IMR-90 (cell line): ENCODE data around the gene KCTD16. TPM values are rescaled to one million over a fixed set of nuclear protein-coding genes. Genes with fewer than 3 reads are reported as not detected.

Source experiments
- ATAC-seq: fragments of 200-7000 bp; cut with Tn5 transposase; 2 replicates; pipeline ENCODE4 v1.9.1; 2020; ENCODE audit warnings: low read depth, mild to moderate bottlenecking, moderate library complexity
- BruUV-seq: library from RNA; stranded (reverse); fragments of 400-500 nt; replicated peaks from 2 replicates; lab custom pipeline; 2021; lab: Mats Ljungman, UMichigan
- CTCF ChIA-PET: fragments of 300-600 bp; formaldehyde crosslinking; extraction: SDS; loops from one replicate; lab custom pipeline; 2021; ENCODE audit warnings: antibody characterized with exemption; lab: Yijun Ruan, JAX
- POLR2A ChIA-PET: fragments of 300-600 bp; sonication (Branson Sonifier 250); formaldehyde crosslinking; loops from one replicate; lab custom pipeline; 2022; ENCODE audit warnings: antibody characterized with exemption; ENCODE audit not compliant: unreplicated experiment; lab: Charles Lee
- DNase-seq: peaks from one replicate; pipeline ENCODE4 v3.0.0; 2013
- H2AFZ ChIP-seq: replicated peaks from 2 replicates; pipeline ENCODE3; 2013; ENCODE audit warnings: low read length, mild to moderate bottlenecking; ENCODE audit not compliant: poor library complexity
- H2AK5ac ChIP-seq: 2 replicates; pipeline ENCODE4 v1.6.1; 2013; ENCODE audit warnings: low read depth, low read length, inconsistent platforms
- H2AK9ac ChIP-seq: replicated peaks from 2 replicates; pipeline ENCODE3; 2013; ENCODE audit warnings: mild to moderate bottlenecking, low read depth, low read length, moderate library complexity; ENCODE audit not compliant: poor library complexity
- H2BK120ac ChIP-seq: 2 replicates; pipeline ENCODE4 v1.6.1; 2013; ENCODE audit warnings: low read depth, low read length, inconsistent platforms
- H2BK15ac ChIP-seq: 3 replicates; pipeline ENCODE4 v1.6.1; 2013; ENCODE audit warnings: low read depth, low read length, inconsistent platforms
- H2BK20ac ChIP-seq: 2 replicates; pipeline ENCODE4 v1.6.1; 2013; ENCODE audit warnings: low read depth, mild to moderate bottlenecking, inconsistent platforms, low read length, moderate library complexity
- H2BK5ac ChIP-seq: 2 replicates; pipeline ENCODE4 v1.6.1; 2013; ENCODE audit warnings: mild to moderate bottlenecking, low read depth, low read length, inconsistent platforms; ENCODE audit not compliant: poor library complexity, severe bottlenecking
- H3K14ac ChIP-seq: replicated peaks from 2 replicates; pipeline ENCODE4 v1.6.1; 2013; ENCODE audit warnings: low read depth, low read length, inconsistent platforms
- H3K18ac ChIP-seq: 2 replicates; pipeline ENCODE4 v1.6.1; 2013; ENCODE audit warnings: low read depth, low read length, control low read depth
- H3K23ac ChIP-seq: 2 replicates; pipeline ENCODE4 v1.6.1; 2013; ENCODE audit warnings: low read depth, low read length, inconsistent platforms
- H3K27ac ChIP-seq: 2 replicates; pipeline ENCODE4 v1.5.1; 2013; ENCODE audit warnings: mild to moderate bottlenecking, control low read depth, low read length; ENCODE audit not compliant: insufficient read depth
- H3K27me3 ChIP-seq: 2 replicates; pipeline ENCODE4 v1.6.1; 2013; ENCODE audit warnings: low read length; ENCODE audit not compliant: control insufficient read depth, insufficient read depth
- H3K36me3 ChIP-seq: 2 replicates; pipeline ENCODE4 v1.6.1; 2013; ENCODE audit warnings: low read length, mixed read lengths; ENCODE audit not compliant: control insufficient read depth, insufficient read depth
- H3K4ac ChIP-seq: 2 replicates; pipeline ENCODE4 v1.6.1; 2013; ENCODE audit warnings: low read depth, low read length, inconsistent platforms
- H3K4me1 ChIP-seq: 2 replicates; pipeline ENCODE4 v1.6.1; 2013; ENCODE audit warnings: low read length, mixed read lengths; ENCODE audit not compliant: control insufficient read depth, insufficient read depth
- H3K4me2 ChIP-seq: 2 replicates; pipeline ENCODE4 v1.6.1; 2013; ENCODE audit warnings: low read depth, mild to moderate bottlenecking, control low read depth, low read length, moderate library complexity
- H3K4me3 ChIP-seq: 2 replicates; pipeline ENCODE4 v1.5.1; 2013; ENCODE audit warnings: low read depth, mild to moderate bottlenecking, control low read depth, low read length, moderate library complexity; ENCODE audit not compliant: insufficient read depth
- H3K56ac ChIP-seq: 2 replicates; pipeline ENCODE4 v1.6.1; 2013; ENCODE audit warnings: low read length, inconsistent platforms; ENCODE audit not compliant: insufficient read depth; ENCODE audit errors: extremely low read depth
- H3K79me1 ChIP-seq, 2 experiments: 2 replicates each; pipeline ENCODE4 v1.6.1; 2013; ENCODE audit warnings: low read length in 2 of 2, inconsistent platforms in 1 of 2, low read depth in 1 of 2
- H3K9ac ChIP-seq: 2 replicates; pipeline ENCODE4 v1.6.1; 2013; ENCODE audit warnings: low read depth, low read length, control low read depth
- H3K9me1 ChIP-seq: 2 replicates; pipeline ENCODE4 v1.6.1; 2013; ENCODE audit warnings: low read length, inconsistent platforms; ENCODE audit not compliant: insufficient read depth
- H3K9me3 ChIP-seq: 2 replicates; pipeline ENCODE4 v1.6.1; 2013; ENCODE audit warnings: low read length; ENCODE audit not compliant: control insufficient read depth, insufficient read depth
- H4K20me1 ChIP-seq: 2 replicates; pipeline ENCODE4 v1.6.1; 2013; ENCODE audit warnings: low read length, inconsistent platforms; ENCODE audit not compliant: insufficient read depth
- H4K5ac ChIP-seq: 2 replicates; pipeline ENCODE4 v1.6.1; 2013; ENCODE audit warnings: mild to moderate bottlenecking, low read depth, low read length, control low read depth
- H4K8ac ChIP-seq, 2 experiments: 2 replicates each; pipeline ENCODE4 v1.6.1; 2013; ENCODE audit warnings: low read depth in 2 of 2, low read length in 2 of 2, control low read depth in 1 of 2, inconsistent platforms in 1 of 2
- H4K91ac ChIP-seq: 2 replicates; pipeline ENCODE4 v1.6.1; 2013; ENCODE audit warnings: low read depth, low read length, inconsistent platforms; ENCODE audit not compliant: insufficient read depth
- BHLHE40 ChIP-seq: fragments of 150-350 bp; IDR thresholded peaks from 2 replicates; pipeline ENCODE4 v1.6.1; 2016; ENCODE audit warnings: mild to moderate bottlenecking, low read depth, low read length
- CEBPB ChIP-seq: IDR thresholded peaks from 2 replicates; pipeline ENCODE4 v1.6.1; 2012; ENCODE audit warnings: low read depth, low read length, improper control_type of control experiment
- CHD1 ChIP-seq: IDR thresholded peaks from 2 replicates; pipeline ENCODE4 v1.6.1; 2012; ENCODE audit warnings: low read depth, low read length, improper control_type of control experiment
- CTCF ChIP-seq: conservative IDR thresholded peaks from 2 replicates; pipeline ENCODE4 v1.5.1; 2012; ENCODE audit warnings: mild to moderate bottlenecking, low read depth, low read length, improper control_type of control experiment
- FOS ChIP-seq: fragments of 150-350 bp; IDR thresholded peaks from 2 replicates; pipeline ENCODE4 v1.6.1; 2016; ENCODE audit warnings: low read depth, low read length
- MAFK ChIP-seq: IDR thresholded peaks from 2 replicates; pipeline ENCODE4 v1.6.1; 2012; ENCODE audit warnings: low read depth, low read length, improper control_type of control experiment
- MAZ ChIP-seq: IDR thresholded peaks from 2 replicates; pipeline ENCODE4 v1.6.1; 2012; ENCODE audit warnings: low read depth, mild to moderate bottlenecking, low read length, improper control_type of control experiment, moderate library complexity, borderline replicate concordance
- MXI1 ChIP-seq: IDR thresholded peaks from 2 replicates; pipeline ENCODE4 v1.6.1; 2012; ENCODE audit warnings: low read depth, mild to moderate bottlenecking, low read length, moderate library complexity, borderline replicate concordance
- NFE2L2 ChIP-seq: fragments of 150-350 bp; IDR thresholded peaks from 2 replicates; pipeline ENCODE4 v1.6.1; 2016; ENCODE audit warnings: low read depth, mild to moderate bottlenecking, low read length
- POLR2A ChIP-seq: IDR thresholded peaks from 2 replicates; pipeline ENCODE4 v1.6.1; 2012; ENCODE audit warnings: mild to moderate bottlenecking, low read depth, low read length
- RAD21 ChIP-seq: IDR thresholded peaks from 2 replicates; pipeline ENCODE4 v1.6.1; 2012; ENCODE audit warnings: low read length, improper control_type of control experiment
- RCOR1 ChIP-seq: IDR thresholded peaks from 2 replicates; pipeline ENCODE4 v1.6.1; 2012; ENCODE audit warnings: mild to moderate bottlenecking, low read length, improper control_type of control experiment; ENCODE audit not compliant: insufficient replicate concordance
- RFX5 ChIP-seq: IDR thresholded peaks from 2 replicates; pipeline ENCODE4 v1.8.0; 2012; ENCODE audit warnings: low read depth, mild to moderate bottlenecking, low read length, moderate library complexity
- USF2 ChIP-seq: fragments of 150-350 bp; IDR thresholded peaks from 2 replicates; pipeline ENCODE4 v1.6.1; 2017; ENCODE audit warnings: mild to moderate bottlenecking, antibody characterized with exemption, low read length, low read depth
- WGBS, 2 experiments: methylation state at CpG; one replicate each; pipeline versions ENCODE4 v1.1.5 to v1.1.7; 2013; ENCODE audit warnings: missing lambda C conversion rate in 2 of 2; ENCODE audit not compliant: insufficient read length in 1 of 2; ENCODE audit errors: extremely low coverage in 2 of 2; 5-methylcytosine and 5-hydroxymethylcytosine counted together
- dilution Hi-C: fragments of 300-500 bp; cut with HindIII; formaldehyde crosslinking; loops from one replicate; pipeline ENCODE4 v1.14.3; 2018; ENCODE audit warnings: low sequenced_read_pairs; ENCODE audit not compliant: unreplicated experiment
- in situ Hi-C: fragments of 300-500 bp; cut with MboI; formaldehyde crosslinking; loops from 3 replicates; pipeline ENCODE4 v1.14.3; 2019; ENCODE audit warnings: low sequenced_read_pairs, inconsistent platforms, mixed read lengths
- intact Hi-C: fragments of 100-400 bp; cut with micrococcal nuclease; formaldehyde crosslinking; loops from 2 replicates; pipeline ENCODE4 v1.10.0; 2022
- polyA plus RNA-seq, 3 experiments: library from polyadenylated mRNA; depleted of rRNA; stranded (reverse); fragments of >200 nt; gene quantifications; 2 replicates each; pipeline ENCODE4 v1.2.3, GENCODE V29; 2012; ENCODE audit warnings: low replicate concordance in 1 of 3
- total RNA-seq: library from RNA; depleted of rRNA; stranded (reverse); fragments of >200 nt; gene quantifications from 2 replicates; pipeline ENCODE4 v1.2.3, GENCODE V29; 2012

KCTD16 gene
- total and polyA plus RNA-seq, 2 of the 4 experiments (the other 2 are of a cell fraction) = 0.43 to 1.1 TPM

- ATAC-seq = no peak; the same call in 1 of the 2 replicates
- Histone ChIP-seq H3K23ac (no peak overlapping the region), H4K91ac (no peak overlapping the region), H3K36me3 (no peaks in the 10 kb centered on the region), H3K79me1 (no peaks in the 10 kb centered on the region), H2BK5ac (peak overlapping the region; percentile 49), H3K4me2 (no peak overlapping the region), H3K27me3 (no peaks in the 10 kb centered on the region), H2BK120ac (peak overlapping the region; percentile 18; the same call in 1 of the 2 replicates), H4K5ac (peak overlapping the region; percentile 89), H3K9ac (no peak overlapping the region), H2AFZ (peak overlapping the region; percentile 54), H2AK5ac (no peak overlapping the region), H3K9me1 (no peaks in the 10 kb centered on the region), H3K27ac (no peak overlapping the region), H2BK15ac (no peak overlapping the region), H3K9me3 (no peaks in the 10 kb centered on the region), H3K4me3 (no peak overlapping the region), H2AK9ac (no peak overlapping the region), H3K14ac (0 out of 2 replicates have a peak overlapping the region, but pooled peaks have one; percentile 23), H4K20me1 (no peaks in the 10 kb centered on the region), H3K4ac (no peak overlapping the region), H3K4me1 (no peaks in the 10 kb centered on the region), H2BK20ac (0 out of 2 replicates have a peak overlapping the region, but pooled peaks have one; percentile 26), H3K18ac (peak overlapping the region; percentile 94; the same call in 1 of the 2 replicates), H4K8ac (peak overlapping the region in 1 of 2 experiments; percentile 72; a peak in 2 of 4 replicates), H3K56ac (no peak overlapping the region)
- BruUV-seq = no TSS peak
- CTCF ChIA-PET = interaction anchor here (0.6 kb wide), 1 partner anchor 14 kb away, joined by 3 read pairs; no protein-coding TSS in a partner anchor
- WGBS, 2 experiments = 67% methylated on average over 1 of the region's 1 CpG; no CpG with 5 or more reads in 1 of the 2 experiments
- intact Hi-C loops = no loop called here
- POLR2A ChIA-PET = interaction anchor here (1.1 kb wide), 1 partner anchor 1690 kb away, joined by 7 read pairs; no protein-coding TSS in a partner anchor
- dilution Hi-C loops = no loop called here
- peak; percentile 2 for DNase-seq
- in situ Hi-C loops = no loop called here
- no peak for TF ChIP-seq RFX5
- TF ChIP-seq POLR2A = no peak
- TF ChIP-seq RAD21 = no peak
- TF ChIP-seq BHLHE40 = no peak
- TF ChIP-seq MAFK = no peak
- no peak for TF ChIP-seq CTCF
- TF ChIP-seq USF2 = no peak
- TF ChIP-seq RCOR1 = no peak
- TF ChIP-seq CEBPB = no peak
- no peak for TF ChIP-seq NFE2L2
- TF ChIP-seq MXI1 = no peak
- TF ChIP-seq FOS = no peak
- TF ChIP-seq MAZ = no peak
- TF ChIP-seq CHD1 = no peak
These were observed 162.8 kb downstream of the KCTD16 start for GRCh38 chr5:144333336-144333920.
